Measurements from ENCODE around the gene TANGO6. TPM values are rescaled to one million over a fixed set of nuclear protein-coding genes. Genes with fewer than 3 reads are reported as not detected.

Gene TANGO6
- total and polyA plus RNA-seq, 2 of the 8 experiments (the other 6 are each of a cell fraction or from before 2014, with no cell fraction given): 5.0 to 19.5 TPM

DNA sequence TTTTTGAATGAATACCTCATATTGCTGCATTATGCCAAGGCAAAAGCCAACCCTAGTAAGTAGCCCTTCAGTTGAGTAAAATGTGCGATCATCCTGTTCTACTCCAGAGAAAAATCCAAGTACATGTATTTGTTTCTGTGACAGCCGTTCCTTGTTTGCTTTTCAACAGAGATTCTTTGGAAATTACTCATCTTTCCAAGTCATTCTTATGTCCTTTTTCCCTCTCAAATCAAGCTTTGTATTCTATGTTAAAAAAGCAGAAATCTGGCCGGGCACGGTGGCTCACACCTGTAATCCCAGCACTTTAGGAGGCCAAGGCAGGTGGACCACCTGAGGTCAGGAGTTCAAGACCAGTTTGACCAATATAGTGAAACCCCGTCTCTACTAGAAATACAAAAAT is 149.2 kb downstream of the TANGO6 start:
- ChIA-PET POLR2A (ENCODE audit: partially characterized antibody) (interaction anchor here (2.2 kb wide), 1 partner anchor 121 kb away, joined by 6 read pairs; no protein-coding TSS in a partner anchor), CTCF (ENCODE audit: partially characterized antibody) (interaction anchor here (0.6 to 1.0 kb wide), 3 partner anchors 19 to 116 kb away, joined by 3 to 4 read pairs (median 3); no protein-coding TSS in a partner anchor)
- no peaks in the 10 kb centered on the region for H3K9me3 ChIP-seq (ENCODE audit: insufficient read depth in 2 of 2, low read depth in 1 of 2, low read length in 1 of 2)
- H3K4me1 ChIP-seq (replicated peaks in 1 of 4; ENCODE audit: control insufficient read depth in 3 of 4, insufficient read depth in 4 of 4, low read length in 3 of 4): peaks cover 1 to 20% (median 15%) of the 10 kb centered on the region in 4 experiments; a peak in 6 of 7 replicates
- H3K14ac ChIP-seq (ENCODE audit: insufficient read length): no peak overlapping the region
- no peak overlapping the region for H3K27ac ChIP-seq (ENCODE audit: low read depth, low read length)
- no peaks in the 10 kb centered on the region for H3K79me1 ChIP-seq (ENCODE audit: low read depth, low read length)
- H3K4me2 ChIP-seq (ENCODE audit: insufficient read depth in 1 of 2, low read depth in 2 of 2, low read length in 2 of 2): no peak overlapping the region
- no peak overlapping the region for H3K23ac ChIP-seq (ENCODE audit: insufficient read length)
- no peak overlapping the region for H2BK20ac ChIP-seq (ENCODE audit: low read length)
- no peak overlapping the region for H2BK120ac ChIP-seq (replicated peaks; ENCODE audit: low read depth, low read length)
- no peak overlapping the region for H3K4me3 ChIP-seq (ENCODE audit: extremely low read depth in 1 of 4, insufficient read depth in 2 of 4, low read depth in 3 of 4, low read length in 4 of 4)
- H2BK5ac ChIP-seq (ENCODE audit: low read depth, low read length): no peak overlapping the region
- H3K18ac ChIP-seq (ENCODE audit: extremely low read depth, low read length): no peak overlapping the region
- no peak overlapping the region for H2AFZ ChIP-seq (ENCODE audit: low read length)
- no peak overlapping the region for H4K91ac ChIP-seq (replicated peaks; ENCODE audit: insufficient read length, low read length)
- no peaks in the 10 kb centered on the region for H4K20me1 ChIP-seq (replicated peaks in 1 of 2; ENCODE audit: control insufficient read depth in 1 of 2, insufficient read depth in 2 of 2, low read length in 2 of 2)
- no peaks in the 10 kb centered on the region for H3K79me2 ChIP-seq (ENCODE audit: control insufficient read depth in 1 of 2, insufficient read depth in 2 of 2, low read length in 2 of 2)
- DNase-seq (ENCODE audit: low read depth in 1 of 2, low spot score in 2 of 2): no peak
- H2BK12ac ChIP-seq (ENCODE audit: low read depth, low read length): no peak overlapping the region
- no peak overlapping the region for H4K5ac ChIP-seq (ENCODE audit: insufficient read length, low read depth, low read length)
- FAIRE-seq: no peak
- H3K23me2 ChIP-seq (ENCODE audit: low read depth, low read length): no peaks in the 10 kb centered on the region
- H2BK15ac ChIP-seq (ENCODE audit: low read length): no peak overlapping the region
- WGBS, 2 experiments (ENCODE audit: extremely low coverage in 1 of 2, insufficient coverage in 1 of 2, insufficient read length in 1 of 2, insufficient replicate concordance in 2 of 2, low coverage in 1 of 2, low lambda C conversion rate in 2 of 2, missing lambda C conversion rate in 1 of 2): 86% methylated on average over 5 of the region's 5 CpGs; no CpG with 5 or more reads in 1 of the 2 experiments
- H3K56ac ChIP-seq (replicated peaks; ENCODE audit: insufficient read length, low read depth, low read length): no peak overlapping the region
- H3K9ac ChIP-seq (replicated peaks in 1 of 4; ENCODE audit: extremely low read depth in 1 of 4, low read depth in 3 of 4, low read length in 3 of 4): no peak overlapping the region
- no peak overlapping the region for H4K8ac ChIP-seq (ENCODE audit: extremely low read depth, insufficient read depth, low read length)
- H3K4ac ChIP-seq (replicated peaks; ENCODE audit: insufficient read length, low read depth, low read length): no peak overlapping the region
- H2AK5ac ChIP-seq (ENCODE audit: low read depth, low read length): no peak overlapping the region
- H3K36me3 ChIP-seq (ENCODE audit: control insufficient read depth in 2 of 4, insufficient read depth in 4 of 4, low read length in 3 of 4): no peaks in the 10 kb centered on the region
- H3K27me3 ChIP-seq (replicated peaks in 1 of 4; ENCODE audit: control insufficient read depth in 3 of 4, extremely low read depth in 1 of 4, insufficient read depth in 3 of 4, low read length in 3 of 4): no peaks in the 10 kb centered on the region
- no peak for TF ChIP-seq SAP30 (IDR thresholded peaks at IDR 0.05; ENCODE audit: insufficient read depth, insufficient replicate concordance, low read length)
- no peak for TF ChIP-seq CHD1 (IDR thresholded peaks at IDR 0.05; ENCODE audit: low read depth, low read length)
- no peak for TF ChIP-seq KDM1A (IDR thresholded peaks at IDR 0.05; ENCODE audit: borderline replicate concordance, low read length)
- TF ChIP-seq, protein P1, sequence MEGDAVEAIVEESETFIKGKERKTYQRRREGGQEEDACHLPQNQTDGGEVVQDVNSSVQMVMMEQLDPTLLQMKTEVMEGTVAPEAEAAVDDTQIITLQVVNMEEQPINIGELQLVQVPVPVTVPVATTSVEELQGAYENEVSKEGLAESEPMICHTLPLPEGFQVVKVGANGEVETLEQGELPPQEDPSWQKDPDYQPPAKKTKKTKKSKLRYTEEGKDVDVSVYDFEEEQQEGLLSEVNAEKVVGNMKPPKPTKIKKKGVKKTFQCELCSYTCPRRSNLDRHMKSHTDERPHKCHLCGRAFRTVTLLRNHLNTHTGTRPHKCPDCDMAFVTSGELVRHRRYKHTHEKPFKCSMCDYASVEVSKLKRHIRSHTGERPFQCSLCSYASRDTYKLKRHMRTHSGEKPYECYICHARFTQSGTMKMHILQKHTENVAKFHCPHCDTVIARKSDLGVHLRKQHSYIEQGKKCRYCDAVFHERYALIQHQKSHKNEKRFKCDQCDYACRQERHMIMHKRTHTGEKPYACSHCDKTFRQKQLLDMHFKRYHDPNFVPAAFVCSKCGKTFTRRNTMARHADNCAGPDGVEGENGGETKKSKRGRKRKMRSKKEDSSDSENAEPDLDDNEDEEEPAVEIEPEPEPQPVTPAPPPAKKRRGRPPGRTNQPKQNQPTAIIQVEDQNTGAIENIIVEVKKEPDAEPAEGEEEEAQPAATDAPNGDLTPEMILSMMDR (IDR thresholded peaks at IDR 0.05; ENCODE audit: control extremely low read depth in 1 of 3, insufficient read depth in 1 of 3, low read depth in 1 of 3, low read length in 3 of 3): no peak
- TF ChIP-seq, protein P2, sequence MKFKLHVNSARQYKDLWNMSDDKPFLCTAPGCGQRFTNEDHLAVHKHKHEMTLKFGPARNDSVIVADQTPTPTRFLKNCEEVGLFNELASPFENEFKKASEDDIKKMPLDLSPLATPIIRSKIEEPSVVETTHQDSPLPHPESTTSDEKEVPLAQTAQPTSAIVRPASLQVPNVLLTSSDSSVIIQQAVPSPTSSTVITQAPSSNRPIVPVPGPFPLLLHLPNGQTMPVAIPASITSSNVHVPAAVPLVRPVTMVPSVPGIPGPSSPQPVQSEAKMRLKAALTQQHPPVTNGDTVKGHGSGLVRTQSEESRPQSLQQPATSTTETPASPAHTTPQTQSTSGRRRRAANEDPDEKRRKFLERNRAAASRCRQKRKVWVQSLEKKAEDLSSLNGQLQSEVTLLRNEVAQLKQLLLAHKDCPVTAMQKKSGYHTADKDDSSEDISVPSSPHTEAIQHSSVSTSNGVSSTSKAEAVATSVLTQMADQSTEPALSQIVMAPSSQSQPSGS (IDR thresholded peaks at IDR 0.05; ENCODE audit: low read length): no peak
- no peak for TF ChIP-seq RAD21 (IDR thresholded peaks at IDR 0.05 in 1 of 2, conservative IDR thresholded peaks at IDR 0.05 in 1 of 2; ENCODE audit: low read depth in 2 of 2, low read length in 2 of 2)
- TF ChIP-seq GABPA (IDR thresholded peaks at IDR 0.05; ENCODE audit: borderline replicate concordance, insufficient read depth, low read length): no peak
- no peak for TF ChIP-seq RXRA (IDR thresholded peaks at IDR 0.05; ENCODE audit: insufficient read depth, low read depth, low read length)
